IPS DF 4.7 (cell line): ENCODE data around the gene PPIE.

Experiments
- DNase-seq: peaks from one replicate; pipeline ENCODE4 v3.0.0-alpha.2; 2013; ENCODE audit warnings: low spot score; ENCODE audit errors: extremely low read depth

PPIE gene

GRCh38 chr1:39720094-39720999 lies 18.3 kb upstream of the PPIE start:
- no peak for DNase-seq

- DNase-seq = no peak
These were observed 17.0 kb upstream of the PPIE start for GRCh38 chr1:39721664-39722063.

GRCh38 chr1:39722495-39722894 lies 16.2 kb upstream of the PPIE start:
- DNase-seq = no peak

GRCh38 chr1:39726600-39726999 lies 12.1 kb upstream of the PPIE start:
- DNase-seq = no peak

DNA sequence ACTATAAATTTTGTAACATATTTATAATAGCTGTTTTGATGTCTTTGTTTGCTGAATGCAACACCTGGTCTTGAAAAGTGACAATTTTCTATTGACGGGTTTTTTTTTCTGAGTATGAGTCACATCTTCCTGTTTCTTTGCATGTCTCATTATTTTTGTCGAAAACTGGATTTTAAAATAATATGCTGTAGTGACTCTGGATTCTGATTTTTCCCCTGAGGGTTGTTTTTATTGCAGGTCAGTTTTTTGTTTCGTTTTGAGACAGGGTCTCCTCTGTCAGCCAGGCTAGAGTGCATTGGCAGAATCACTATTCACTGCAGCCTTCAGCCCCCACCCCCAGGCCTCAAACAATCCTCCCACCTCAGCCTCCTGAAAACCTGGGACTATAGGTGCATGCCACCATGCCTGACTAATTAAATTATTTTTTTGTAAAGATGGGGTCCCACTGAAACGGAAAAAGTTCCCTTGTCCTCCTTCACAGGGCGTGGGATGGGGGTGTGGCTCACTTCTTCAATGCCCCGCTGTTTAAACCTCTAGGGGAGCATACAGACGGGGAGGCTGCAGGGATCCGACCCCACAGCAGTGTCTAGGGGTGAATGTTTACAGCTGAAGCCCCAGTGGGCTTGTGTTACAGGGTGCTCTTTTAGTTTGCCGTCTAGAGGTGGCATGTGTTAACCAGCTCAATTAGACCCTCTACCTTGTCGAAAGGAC lies 11.3 kb upstream of the PPIE start:
- DNase-seq = no peak

GRCh38 chr1:39727932-39728317 lies 10.8 kb upstream of the PPIE start:
- DNase-seq = no peak

DNA sequence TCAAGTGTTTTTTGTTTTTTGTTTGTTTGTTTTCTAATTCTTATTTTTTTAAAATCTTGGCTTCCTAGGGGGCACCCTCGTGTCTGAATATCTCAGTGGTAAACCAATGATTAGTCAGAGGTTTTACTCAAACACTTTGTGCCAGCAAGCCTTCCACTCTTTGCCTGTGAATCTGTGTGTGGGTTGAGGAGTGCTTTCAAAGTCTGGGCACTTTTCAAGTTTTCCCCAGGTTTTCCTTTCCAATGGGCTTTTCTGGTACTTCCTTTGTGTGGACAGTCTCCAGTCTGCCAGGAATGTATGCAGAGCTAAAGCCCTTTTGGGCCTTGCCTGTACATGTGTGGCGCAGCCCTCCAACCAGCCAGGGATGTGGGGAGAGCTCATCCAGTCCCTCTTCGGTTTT lies 9.7 kb upstream of the PPIE start:
- DNase-seq = no peak

DNA sequence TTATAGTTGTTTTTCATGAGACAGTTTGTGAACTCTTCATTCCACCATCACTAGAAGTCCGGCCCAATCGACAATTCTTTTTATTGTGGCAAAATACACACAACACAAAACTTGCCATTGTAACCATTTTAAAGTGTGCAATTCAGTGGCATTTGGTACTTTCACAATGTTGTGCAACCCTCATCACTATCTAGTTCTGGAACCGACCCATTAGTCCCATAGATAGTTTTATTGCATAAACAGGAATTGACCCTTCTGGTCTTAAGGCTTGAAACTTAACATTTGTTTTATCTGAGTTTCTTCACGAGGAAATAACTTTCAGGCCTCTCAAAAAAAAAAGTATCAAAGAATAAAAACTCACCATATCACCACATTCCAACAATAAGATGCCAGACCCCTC lies 8.8 kb upstream of the PPIE start:
- DNase-seq = no peak

- no peak for DNase-seq
These were observed 6.0 kb upstream of the PPIE start for GRCh38 chr1:39732730-39733129.

DNA sequence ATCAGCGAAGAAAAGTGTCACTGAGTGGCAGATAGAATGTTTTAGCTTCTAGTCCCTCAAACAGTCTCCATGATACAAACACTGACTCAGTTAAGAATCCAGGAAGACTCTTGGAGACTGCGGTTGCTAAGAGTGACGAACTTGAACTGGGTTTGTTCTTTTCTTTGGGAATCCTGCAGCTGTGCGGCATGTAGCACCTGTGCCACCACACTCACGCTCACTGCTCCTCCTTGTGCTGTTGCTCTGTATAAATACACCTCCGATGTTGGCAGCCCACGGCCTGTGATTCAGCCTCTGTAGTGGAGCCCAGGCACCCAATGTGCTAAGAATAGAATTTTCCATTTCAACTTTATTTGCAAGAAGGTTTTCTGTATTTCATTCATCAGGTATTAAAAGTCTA lies 5.5 kb upstream of the PPIE start:
- DNase-seq = no peak

DNA sequence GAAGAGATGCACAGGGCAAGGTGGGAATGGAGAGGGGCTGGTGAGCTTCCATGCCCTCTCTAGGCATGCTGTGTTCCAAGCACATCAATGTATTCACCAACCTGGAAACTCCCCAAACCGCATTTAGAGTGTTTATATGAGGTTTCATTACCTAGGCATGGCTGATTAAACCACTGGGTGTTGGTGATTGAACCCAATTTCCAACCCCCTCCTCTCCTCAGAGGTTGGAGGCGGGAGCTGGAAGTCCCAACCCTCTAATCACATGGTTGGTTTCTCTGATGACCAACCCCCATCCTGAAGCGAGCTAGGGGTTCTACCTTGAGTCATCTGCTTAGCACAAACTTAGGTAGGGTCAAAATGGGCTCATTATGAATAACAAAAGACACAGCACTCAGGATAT lies 3.0 kb upstream of the PPIE start:
- DNase-seq = no peak

DNA sequence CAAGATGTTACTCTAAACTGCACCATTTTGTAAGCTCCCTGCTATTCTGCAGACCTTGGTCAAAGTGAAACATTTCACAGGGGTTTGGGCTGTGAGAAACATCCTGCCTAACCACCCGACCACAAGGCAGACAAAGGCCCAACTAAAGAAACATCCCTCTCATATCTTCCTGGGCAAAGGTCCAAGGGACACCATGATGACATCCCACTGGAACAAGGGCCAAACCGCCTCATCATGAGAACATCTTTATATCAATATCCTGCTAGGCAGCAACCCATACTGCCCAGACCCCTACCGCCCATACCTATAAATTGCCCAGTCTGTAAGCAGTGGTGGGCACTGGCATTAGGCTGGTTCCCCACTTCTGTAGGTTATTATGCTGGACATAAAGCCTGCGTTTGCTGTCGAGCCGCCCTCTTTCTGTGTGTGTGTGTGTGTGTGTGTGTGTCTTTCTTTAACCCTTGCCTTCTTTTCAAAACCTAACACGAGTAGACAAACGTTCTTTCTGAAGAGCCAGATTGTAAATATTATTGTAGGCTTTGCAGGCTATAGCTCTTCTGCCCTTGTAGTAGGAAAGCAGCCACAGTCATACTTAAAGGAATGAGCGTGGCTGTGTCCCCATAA lies 1.0 kb upstream of the PPIE start:
- no peak for DNase-seq

DNA sequence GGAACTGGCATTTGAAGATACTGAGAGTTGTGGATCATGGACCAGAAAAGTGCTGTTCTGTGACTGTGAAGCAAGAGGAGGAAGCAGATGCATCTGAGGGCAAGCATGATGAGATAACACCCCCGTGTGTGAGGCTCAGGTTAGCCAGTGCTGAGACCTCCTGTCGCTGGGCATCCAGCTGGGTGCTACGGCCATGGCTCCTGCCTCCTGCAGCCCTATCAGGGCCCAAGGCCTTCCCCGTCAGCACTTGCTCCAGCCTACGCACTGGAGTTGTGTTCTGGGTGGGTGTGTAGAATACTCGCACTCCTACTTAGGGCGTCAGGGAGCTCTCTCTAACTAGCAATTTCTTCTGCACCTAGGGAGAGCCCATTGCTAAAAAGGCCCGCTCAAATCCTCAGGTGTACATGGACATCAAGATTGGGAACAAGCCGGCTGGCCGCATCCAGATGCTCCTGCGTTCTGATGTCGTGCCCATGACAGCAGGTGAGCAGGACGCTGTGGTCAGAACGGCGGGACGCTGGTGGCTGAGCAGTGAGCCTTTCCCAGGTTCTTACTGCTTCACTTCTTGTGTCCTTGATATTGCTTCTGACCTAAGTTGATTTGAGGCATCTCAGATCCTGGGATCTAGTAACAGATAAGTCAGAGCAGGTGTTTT lies 6.5 kb downstream of the PPIE start:
- DNase-seq = no peak

- no peak for DNase-seq
These were observed 12.9 kb downstream of the PPIE start for GRCh38 chr1:39751595-39751994.

GRCh38 chr1:39752703-39753102 lies 14.0 kb downstream of the PPIE start:
- DNase-seq = no peak

DNA sequence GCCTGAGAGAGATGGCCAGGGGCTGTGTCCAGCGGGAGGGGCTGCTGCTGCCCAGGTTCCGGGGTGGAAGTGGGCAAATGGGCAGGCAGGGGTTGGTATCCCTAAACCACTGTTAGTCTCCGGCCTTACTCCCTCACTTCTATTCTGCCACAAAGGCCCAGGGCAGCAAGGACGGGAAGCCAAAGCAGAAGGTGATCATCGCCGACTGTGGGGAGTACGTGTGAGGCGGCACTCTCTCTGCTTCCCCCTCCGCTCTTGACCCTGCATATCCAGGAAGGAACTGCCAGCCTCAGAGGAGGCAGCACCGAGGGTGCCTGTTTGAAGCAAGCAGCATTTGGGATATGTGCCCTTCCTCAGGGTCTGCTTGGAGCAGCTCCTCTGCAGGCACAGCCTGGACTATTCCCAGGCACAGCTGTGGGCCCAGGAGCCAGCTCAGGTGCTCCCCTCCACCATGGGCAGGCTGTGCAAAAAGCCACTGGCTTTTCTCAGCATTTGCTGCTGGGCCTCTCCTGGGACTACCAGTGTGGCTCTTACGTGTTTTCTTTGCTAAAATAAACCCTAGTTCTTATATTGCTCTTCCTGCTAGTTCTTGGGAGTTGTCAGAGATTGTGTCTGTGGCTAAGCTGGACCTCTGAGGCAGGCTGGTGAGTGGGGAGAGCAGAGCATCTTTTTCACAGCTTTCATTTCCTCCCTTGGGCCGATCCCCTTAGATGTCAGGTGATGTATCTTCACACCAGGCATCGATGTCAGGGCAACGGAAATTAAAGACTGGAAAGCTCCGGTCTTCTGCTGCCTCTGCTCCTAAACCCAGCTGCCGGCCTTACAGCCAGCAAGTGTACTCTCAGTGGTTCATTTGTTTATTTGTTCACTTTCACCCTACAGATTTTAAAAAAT lies 14.7 kb downstream of the PPIE start:
- DNase-seq = no peak

DNA sequence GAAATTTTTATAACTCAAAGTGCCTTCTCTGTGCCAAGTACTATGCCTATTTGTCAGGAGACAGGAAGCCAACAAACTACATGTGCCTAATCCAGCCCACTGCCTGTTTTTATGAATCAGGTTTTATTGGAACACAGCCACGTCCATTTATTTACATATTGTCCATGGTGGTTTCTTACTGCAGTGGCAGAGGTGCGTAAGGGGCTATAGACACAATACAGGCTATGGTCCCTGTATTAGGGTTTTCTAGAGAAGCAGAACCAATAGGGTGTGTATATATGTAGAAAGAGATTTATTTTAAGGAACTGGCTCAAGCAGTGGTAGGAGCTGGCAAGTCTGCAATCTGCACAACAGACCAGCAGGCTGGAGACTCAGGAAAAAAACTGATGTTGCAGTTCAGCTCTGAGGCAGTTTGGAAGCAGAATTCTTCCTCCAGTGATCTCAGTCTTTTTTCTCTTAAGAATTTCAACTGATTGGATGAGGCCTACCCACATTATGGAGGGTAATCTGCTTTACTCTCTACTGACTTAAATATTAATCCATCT lies 15.4 kb downstream of the PPIE start:
- DNase-seq = no peak

DNA sequence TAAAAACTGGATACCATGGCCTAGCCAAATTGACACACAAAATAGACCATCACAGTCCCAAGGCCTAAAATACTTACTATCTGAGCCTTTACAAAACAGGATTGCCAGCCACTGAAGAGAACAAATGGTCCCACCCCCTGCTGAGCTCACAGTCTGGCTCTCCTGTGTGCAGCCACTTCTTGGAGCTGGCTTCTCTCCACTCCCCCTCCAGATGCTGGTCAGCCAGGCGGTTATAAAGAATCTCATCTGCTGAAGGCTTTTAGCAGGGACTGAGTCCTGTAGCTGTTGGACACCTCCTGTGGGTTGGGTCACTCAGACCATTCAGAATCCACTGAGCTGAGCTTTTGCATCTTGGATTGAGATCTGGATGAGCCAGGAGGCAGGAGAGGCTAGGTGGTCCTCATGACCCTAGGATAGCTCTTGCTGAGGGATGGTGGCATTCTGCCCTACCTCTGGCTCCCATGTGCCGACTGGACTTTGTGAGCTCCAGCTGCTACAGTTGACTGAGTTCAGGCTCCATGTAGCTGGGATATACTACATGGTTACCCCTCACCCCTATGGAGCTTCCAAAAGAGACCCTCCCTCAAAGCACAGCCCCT lies 16.3 kb downstream of the PPIE start:
- no peak for DNase-seq

GRCh38 chr1:39755965-39756659 lies 17.4 kb downstream of the PPIE start:
- DNase-seq = no peak

DNA sequence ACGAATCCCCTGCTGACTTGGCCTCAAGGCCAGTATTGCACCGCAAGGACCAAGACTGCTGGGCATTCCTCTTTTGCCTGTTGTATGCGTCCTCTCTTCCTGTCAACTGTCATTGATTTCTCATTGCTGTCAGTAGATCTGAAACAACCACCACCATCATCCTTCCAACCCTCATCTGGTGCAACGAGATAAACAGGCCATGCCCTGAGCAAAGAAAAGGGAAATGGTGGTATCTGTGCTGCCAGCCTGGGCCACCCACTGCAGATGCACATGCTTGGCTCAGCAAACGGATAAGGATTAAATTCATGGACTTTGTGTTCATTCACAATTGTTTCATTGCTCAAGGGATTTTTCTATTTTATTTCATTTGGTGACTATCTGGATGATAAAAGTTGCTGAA lies 18.8 kb downstream of the PPIE start:
- no peak for DNase-seq
